Upper lobe of left lung (tissue), 4 donors: ENCODE data around the gene SYMPK.

Experiments used
- CTCF ChIP-seq, 6 experiments: fragments of 450-650 bp in 4 of 6; fragments of 200-600 bp in 2 of 6; sonication (generic) in 2 of 6; IDR thresholded peaks; one replicate each; pipeline ENCODE4 v1.5.1; 2016 to 2019; ENCODE audit warnings: antibody characterized with exemption in 6 of 6
- POLR2A ChIP-seq, 4 donors: fragments of 450-650 bp; IDR thresholded peaks; one replicate each; pipeline ENCODE4 v1.5.1; 2016 to 2017; ENCODE audit warnings: antibody characterized with exemption in 4 of 4, mild to moderate bottlenecking in 2 of 4
- POLR2AphosphoS5 ChIP-seq, 2 donors: sonication (generic); formaldehyde crosslinking; IDR thresholded peaks; one replicate each; pipeline ENCODE4 v1.5.1; 2017; ENCODE audit warnings: antibody characterized with exemption in 2 of 2

GRCh38 chr19:45852145-45852750, 10.7 kb downstream of the SYMPK start:
- TF ChIP-seq CTCF (IDR thresholded peaks at IDR 0.05) (no peak), POLR2AphosphoS5 (IDR thresholded peaks at IDR 0.05) (no peak), POLR2A (IDR thresholded peaks at IDR 0.05) (no peak)
